HepG2 (cell line): ENCODE measurements around the gene KDM1B. TPM values are rescaled to one million over a fixed set of nuclear protein-coding genes. Genes with fewer than 3 reads are reported as not detected.

Experiments
- BRD4 ChIP-seq: sonication (generic); formaldehyde crosslinking; IDR thresholded peaks from 2 replicates; pipeline ENCODE4 v1.4.0; 2020; ENCODE audit warnings: missing genetic modification reagents
- DPF2 ChIP-seq: sonication (generic); formaldehyde crosslinking; IDR thresholded peaks from 2 replicates; pipeline ENCODE4 v1.4.0; 2020; ENCODE audit warnings: mild to moderate bottlenecking, low read depth, missing genetic modification reagents, borderline replicate concordance
- HNRNPL ChIP-seq: fragments of 200-400 bp; formaldehyde crosslinking; IDR thresholded peaks from 2 replicates; pipeline ENCODE4 v1.6.1; 2017; ENCODE audit warnings: mild to moderate bottlenecking, low read depth, low read length
- HNRNPLL ChIP-seq: fragments of 200-400 bp; formaldehyde crosslinking; IDR thresholded peaks from 2 replicates; pipeline ENCODE4 v1.6.1; 2017; ENCODE audit warnings: mild to moderate bottlenecking, low read depth, low read length; ENCODE audit not compliant: poor library complexity, severe bottlenecking
- KAT2B ChIP-seq: fragments of 150-350 bp; IDR thresholded peaks from 2 replicates; pipeline ENCODE4 v1.6.1; 2014; ENCODE audit warnings: low read depth, low read length, borderline replicate concordance
- MIER2 ChIP-seq: IDR thresholded peaks from 2 replicates; pipeline ENCODE4 v1.6.1; 2016; ENCODE audit warnings: missing biosample characterization, missing genetic modification reagents
- MXI1 ChIP-seq: IDR thresholded peaks from 3 replicates; pipeline ENCODE4 v1.6.1; 2012; ENCODE audit warnings: low read depth, low read length, inconsistent platforms, borderline replicate concordance
- POGZ ChIP-seq: sonication (generic); formaldehyde crosslinking; IDR thresholded peaks from 2 replicates; pipeline ENCODE4 v1.4.0; 2020; ENCODE audit warnings: mild to moderate bottlenecking, missing genetic modification reagents
- RFXANK ChIP-seq: IDR thresholded peaks from 2 replicates; pipeline ENCODE4 v1.6.1; 2016
- STAT5B ChIP-seq: sonication (generic); formaldehyde crosslinking; IDR thresholded peaks from 2 replicates; pipeline ENCODE4 v1.4.0; 2020; ENCODE audit warnings: missing genetic modification reagents
- SUZ12 ChIP-seq: fragments of 150-350 bp; IDR thresholded peaks from 2 replicates; pipeline ENCODE4 v1.6.1; 2014; ENCODE audit warnings: low read depth, low read length
- ZBTB8A ChIP-seq: sonication (generic); formaldehyde crosslinking; IDR thresholded peaks from 2 replicates; pipeline ENCODE4 v1.4.0; 2020; ENCODE audit warnings: mild to moderate bottlenecking, low read depth, missing genetic modification reagents, borderline replicate concordance
- ZFYVE20 ChIP-seq: sonication (generic); formaldehyde crosslinking; IDR thresholded peaks from 2 replicates; pipeline ENCODE4 v1.8.0; 2023; ENCODE audit warnings: low read depth, mild to moderate bottlenecking, moderate library complexity, missing genetic modification reagents, borderline replicate concordance
- ZNF451 ChIP-seq: sonication (generic); formaldehyde crosslinking; IDR thresholded peaks from 2 replicates; pipeline ENCODE4 v1.5.0; 2020; ENCODE audit warnings: mild to moderate bottlenecking, missing genetic modification reagents
- ZNF83 ChIP-seq: sonication (generic); formaldehyde crosslinking; IDR thresholded peaks from 2 replicates; pipeline ENCODE4 v1.4.0; 2020; ENCODE audit warnings: missing genetic modification reagents, mild to moderate bottlenecking, borderline replicate concordance
- ZZZ3 ChIP-seq: sonication (generic); formaldehyde crosslinking; IDR thresholded peaks from 2 replicates; pipeline ENCODE4 v1.4.0; 2020; ENCODE audit warnings: missing genetic modification reagents, mild to moderate bottlenecking, borderline replicate concordance
- polyA plus RNA-seq, 8 experiments: library from polyadenylated mRNA; depleted of rRNA in 3 of 8; stranded (reverse) in 7 of 8; unstranded in 1 of 8; fragments of >200 nt; fragmentation: Illumina TruSeq in 4 of 8; extraction: Trizol in 4 of 8; gene quantifications; 2 replicates each; pipeline versions ENCODE4 v1.2.1 to v1.2.3, GENCODE V29; 2011 to 2016; ENCODE audit warnings: low read depth in 4 of 8, missing spikeins in 1 of 8, mixed read lengths in 1 of 8; ENCODE audit not compliant: insufficient read depth in 1 of 8
- total RNA-seq, 5 experiments: library from RNA; depleted of rRNA; stranded (reverse); fragments of >200 nt; fragmentation: Illumina TruSeq; extraction: Trizol; gene quantifications; 2 replicates each; pipeline ENCODE4 v1.2.3, GENCODE V29; 2016; ENCODE audit warnings: low read depth in 1 of 5
- TF ChIP-seq, protein P1 (sequence below): IDR thresholded peaks from 2 replicates; pipeline ENCODE4 v1.6.1; 2012; ENCODE audit warnings: inconsistent platforms
- TF ChIP-seq, protein P2 (sequence below): sonication (generic); IDR thresholded peaks from 2 replicates; pipeline ENCODE4 v1.6.1; 2016; ENCODE audit warnings: low read depth, borderline replicate concordance
- TF ChIP-seq, protein P3 (sequence below): IDR thresholded peaks from 2 replicates; pipeline ENCODE4 v1.6.1; 2016; ENCODE audit warnings: mild to moderate bottlenecking, missing biosample characterization, missing genetic modification reagents
- TF ChIP-seq, protein P4 (sequence below): sonication (generic); formaldehyde crosslinking; IDR thresholded peaks from 2 replicates; pipeline ENCODE4 v1.5.0; 2020; ENCODE audit warnings: mild to moderate bottlenecking, missing genetic modification reagents, borderline replicate concordance
- TF ChIP-seq, protein P5 (sequence below): sonication (generic); formaldehyde crosslinking; IDR thresholded peaks from 2 replicates; pipeline ENCODE4 v1.8.0; 2022; ENCODE audit warnings: missing genetic modification reagents, low read depth, mild to moderate bottlenecking, borderline replicate concordance
- TF ChIP-seq, protein P6 (sequence below): sonication (generic); formaldehyde crosslinking; IDR thresholded peaks from 2 replicates; pipeline ENCODE4 v1.5.0; 2020; ENCODE audit warnings: missing genetic modification reagents
- TF ChIP-seq, protein P7 (sequence below): sonication (generic); formaldehyde crosslinking; IDR thresholded peaks from 2 replicates; pipeline ENCODE4 v1.8.0; 2022; ENCODE audit warnings: mild to moderate bottlenecking, missing genetic modification reagents, moderate library complexity

KDM1B gene
- total and polyA plus RNA-seq, 2 of the 13 experiments (the other 11 are each of a cell fraction or from before 2014, with no cell fraction given): 9.8 to 13.2 TPM

DNA sequence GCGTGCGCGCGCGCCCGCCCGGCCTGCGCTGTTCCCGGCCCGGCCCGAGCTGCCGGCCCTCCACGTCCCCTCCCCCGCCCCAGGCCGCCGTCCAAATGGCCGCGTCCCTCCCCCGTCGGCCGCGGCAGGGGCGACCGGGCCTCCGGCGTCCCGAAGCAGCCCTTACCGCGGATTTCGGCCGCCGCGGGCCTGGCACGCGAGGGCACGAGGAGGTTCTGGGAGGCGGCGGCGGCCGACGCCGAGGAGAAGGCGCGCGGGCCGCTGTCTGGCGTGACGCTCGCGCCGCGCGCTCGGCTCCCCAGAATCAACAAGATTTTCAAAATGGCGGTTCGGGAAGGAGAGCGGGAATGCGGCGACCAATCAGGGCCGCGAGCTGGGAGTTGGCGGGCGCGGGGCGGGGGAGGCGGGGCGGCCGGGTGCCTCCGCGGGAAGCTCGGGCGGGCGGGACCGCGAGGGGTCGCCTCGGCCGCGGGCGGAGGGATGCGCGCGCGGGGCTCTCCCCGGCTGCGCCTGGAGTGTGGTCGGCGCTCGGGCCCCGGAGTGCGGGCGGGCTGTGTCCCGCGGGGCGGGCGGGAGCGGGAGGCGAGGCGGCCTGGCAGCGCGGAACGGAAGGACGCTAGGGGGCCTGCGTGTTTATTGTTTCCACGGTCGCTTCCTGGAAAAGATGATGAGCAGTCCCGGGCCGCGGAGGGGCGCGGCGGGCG lies 109.1 kb downstream of the KDM1B start, which contains the start of gene DEK (continued):
- TF ChIP-seq DPF2 (CRISPR knock-in tag): no peak
- TF ChIP-seq BRD4 (CRISPR knock-in tag): no peak
- no peak for TF ChIP-seq KAT2B
- TF ChIP-seq, protein P1, sequence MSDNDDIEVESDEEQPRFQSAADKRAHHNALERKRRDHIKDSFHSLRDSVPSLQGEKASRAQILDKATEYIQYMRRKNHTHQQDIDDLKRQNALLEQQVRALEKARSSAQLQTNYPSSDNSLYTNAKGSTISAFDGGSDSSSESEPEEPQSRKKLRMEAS: peak; percentile 84
- TF ChIP-seq, protein P2, sequence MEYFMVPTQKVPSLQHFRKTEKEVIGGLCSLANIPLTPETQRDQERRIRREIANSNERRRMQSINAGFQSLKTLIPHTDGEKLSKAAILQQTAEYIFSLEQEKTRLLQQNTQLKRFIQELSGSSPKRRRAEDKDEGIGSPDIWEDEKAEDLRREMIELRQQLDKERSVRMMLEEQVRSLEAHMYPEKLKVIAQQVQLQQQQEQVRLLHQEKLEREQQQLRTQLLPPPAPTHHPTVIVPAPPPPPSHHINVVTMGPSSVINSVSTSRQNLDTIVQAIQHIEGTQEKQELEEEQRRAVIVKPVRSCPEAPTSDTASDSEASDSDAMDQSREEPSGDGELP: 0 out of 2 replicates have a peak, but pooled peaks have one; percentile 1
- TF ChIP-seq, protein P3, sequence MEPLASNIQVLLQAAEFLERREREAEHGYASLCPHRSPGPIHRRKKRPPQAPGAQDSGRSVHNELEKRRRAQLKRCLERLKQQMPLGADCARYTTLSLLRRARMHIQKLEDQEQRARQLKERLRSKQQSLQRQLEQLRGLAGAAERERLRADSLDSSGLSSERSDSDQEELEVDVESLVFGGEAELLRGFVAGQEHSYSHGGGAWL (CRISPR knock-in tag): 0 out of 2 replicates have a peak, but pooled peaks have one; percentile 68
- TF ChIP-seq HNRNPL: no peak
- TF ChIP-seq, protein P4, sequence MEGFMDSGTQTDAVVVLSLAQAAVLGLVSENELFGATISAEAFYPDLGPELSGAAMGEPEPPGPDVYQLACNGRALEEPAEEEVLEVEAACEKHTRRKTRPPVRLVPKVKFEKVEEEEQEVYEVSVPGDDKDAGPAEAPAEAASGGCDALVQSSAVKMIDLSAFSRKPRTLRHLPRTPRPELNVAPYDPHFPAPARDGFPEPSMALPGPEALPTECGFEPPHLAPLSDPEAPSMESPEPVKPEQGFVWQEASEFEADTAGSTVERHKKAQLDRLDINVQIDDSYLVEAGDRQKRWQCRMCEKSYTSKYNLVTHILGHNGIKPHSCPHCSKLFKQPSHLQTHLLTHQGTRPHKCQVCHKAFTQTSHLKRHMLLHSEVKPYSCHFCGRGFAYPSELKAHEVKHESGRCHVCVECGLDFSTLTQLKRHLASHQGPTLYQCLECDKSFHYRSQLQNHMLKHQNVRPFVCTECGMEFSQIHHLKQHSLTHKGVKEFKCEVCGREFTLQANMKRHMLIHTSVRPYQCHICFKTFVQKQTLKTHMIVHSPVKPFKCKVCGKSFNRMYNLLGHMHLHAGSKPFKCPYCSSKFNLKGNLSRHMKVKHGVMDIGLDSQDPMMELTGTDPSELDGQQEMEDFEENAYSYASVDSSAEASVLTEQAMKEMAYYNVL (CRISPR knock-in tag): peak; percentile 85; the same call in 1 of the 2 replicates
- peak; percentile 66 for TF ChIP-seq HNRNPLL
- no peak for TF ChIP-seq ZZZ3 (CRISPR knock-in tag)
- TF ChIP-seq, protein P5, sequence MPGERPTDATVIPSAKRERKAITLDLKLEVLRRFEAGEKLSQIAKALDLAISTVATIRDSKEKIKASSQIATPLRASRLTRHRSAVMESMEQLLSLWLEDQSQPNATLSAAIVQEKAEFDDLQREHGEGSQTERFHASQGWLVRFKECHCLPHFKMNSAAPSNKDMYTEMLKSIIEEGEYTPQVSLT (CRISPR knock-in tag): 0 out of 2 replicates have a peak, but pooled peaks have one; percentile 40
- TF ChIP-seq RFXANK (CRISPR knock-in tag): no peak
- no peak for TF ChIP-seq ZBTB8A
- TF ChIP-seq MXI1: peak; percentile 64; the same call in 1 of the 3 replicates
- TF ChIP-seq, protein P6, sequence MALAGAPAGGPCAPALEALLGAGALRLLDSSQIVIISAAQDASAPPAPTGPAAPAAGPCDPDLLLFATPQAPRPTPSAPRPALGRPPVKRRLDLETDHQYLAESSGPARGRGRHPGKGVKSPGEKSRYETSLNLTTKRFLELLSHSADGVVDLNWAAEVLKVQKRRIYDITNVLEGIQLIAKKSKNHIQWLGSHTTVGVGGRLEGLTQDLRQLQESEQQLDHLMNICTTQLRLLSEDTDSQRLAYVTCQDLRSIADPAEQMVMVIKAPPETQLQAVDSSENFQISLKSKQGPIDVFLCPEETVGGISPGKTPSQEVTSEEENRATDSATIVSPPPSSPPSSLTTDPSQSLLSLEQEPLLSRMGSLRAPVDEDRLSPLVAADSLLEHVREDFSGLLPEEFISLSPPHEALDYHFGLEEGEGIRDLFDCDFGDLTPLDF (CRISPR knock-in tag): peak; percentile 86
- TF ChIP-seq ZNF451: no peak; the same call in 1 of the 2 replicates
- no peak for TF ChIP-seq SUZ12
- no peak for TF ChIP-seq MIER2
- no peak for TF ChIP-seq STAT5B (CRISPR knock-in tag)
- TF ChIP-seq, protein P7, sequence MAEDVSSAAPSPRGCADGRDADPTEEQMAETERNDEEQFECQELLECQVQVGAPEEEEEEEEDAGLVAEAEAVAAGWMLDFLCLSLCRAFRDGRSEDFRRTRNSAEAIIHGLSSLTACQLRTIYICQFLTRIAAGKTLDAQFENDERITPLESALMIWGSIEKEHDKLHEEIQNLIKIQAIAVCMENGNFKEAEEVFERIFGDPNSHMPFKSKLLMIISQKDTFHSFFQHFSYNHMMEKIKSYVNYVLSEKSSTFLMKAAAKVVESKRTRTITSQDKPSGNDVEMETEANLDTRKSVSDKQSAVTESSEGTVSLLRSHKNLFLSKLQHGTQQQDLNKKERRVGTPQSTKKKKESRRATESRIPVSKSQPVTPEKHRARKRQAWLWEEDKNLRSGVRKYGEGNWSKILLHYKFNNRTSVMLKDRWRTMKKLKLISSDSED: no peak
- TF ChIP-seq ZNF83: no peak
- 0 out of 2 replicates have a peak, but pooled peaks have one; percentile 35 for TF ChIP-seq ZFYVE20 (CRISPR knock-in tag)
- TF ChIP-seq POGZ (CRISPR knock-in tag): peak; percentile 55
